GM12801 (cell line): ENCODE measurements around the gene BORCS5.

Experiments used
- TF ChIP-seq, protein P1 (sequence below): IDR thresholded peaks from one replicate; pipeline ENCODE4 v1.5.1; 2011; ENCODE audit warnings: control low read depth; ENCODE audit not compliant: insufficient read length; ENCODE audit errors: extremely low read depth

BORCS5 gene

DNA sequence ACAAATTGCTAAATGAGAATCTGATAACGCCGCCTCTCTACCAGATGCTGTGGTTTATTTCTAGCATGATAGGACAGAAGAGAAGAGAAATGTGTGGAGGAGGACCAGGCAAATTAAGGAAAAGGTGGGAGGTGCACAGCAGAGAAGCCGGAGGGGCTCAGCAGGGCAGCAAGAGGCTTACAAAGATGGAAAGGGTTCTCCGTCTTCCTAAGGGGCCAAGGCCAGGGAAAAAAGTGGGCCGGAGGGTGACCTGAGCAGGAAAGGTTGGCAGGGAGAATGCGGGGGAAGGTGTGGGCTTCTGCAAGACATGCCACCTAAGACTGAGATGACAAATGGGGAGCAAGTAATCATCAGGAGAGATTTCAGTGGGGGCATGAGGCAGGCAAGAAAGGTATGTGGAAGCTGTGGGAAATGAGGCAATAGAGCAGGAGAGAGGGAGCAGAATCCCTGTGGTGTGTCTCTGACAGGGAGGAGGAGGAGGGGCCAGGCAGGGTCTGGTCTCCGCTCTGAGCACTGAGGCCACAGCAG lies 25.6 kb upstream of the BORCS5 start:
- TF ChIP-seq, protein P1, sequence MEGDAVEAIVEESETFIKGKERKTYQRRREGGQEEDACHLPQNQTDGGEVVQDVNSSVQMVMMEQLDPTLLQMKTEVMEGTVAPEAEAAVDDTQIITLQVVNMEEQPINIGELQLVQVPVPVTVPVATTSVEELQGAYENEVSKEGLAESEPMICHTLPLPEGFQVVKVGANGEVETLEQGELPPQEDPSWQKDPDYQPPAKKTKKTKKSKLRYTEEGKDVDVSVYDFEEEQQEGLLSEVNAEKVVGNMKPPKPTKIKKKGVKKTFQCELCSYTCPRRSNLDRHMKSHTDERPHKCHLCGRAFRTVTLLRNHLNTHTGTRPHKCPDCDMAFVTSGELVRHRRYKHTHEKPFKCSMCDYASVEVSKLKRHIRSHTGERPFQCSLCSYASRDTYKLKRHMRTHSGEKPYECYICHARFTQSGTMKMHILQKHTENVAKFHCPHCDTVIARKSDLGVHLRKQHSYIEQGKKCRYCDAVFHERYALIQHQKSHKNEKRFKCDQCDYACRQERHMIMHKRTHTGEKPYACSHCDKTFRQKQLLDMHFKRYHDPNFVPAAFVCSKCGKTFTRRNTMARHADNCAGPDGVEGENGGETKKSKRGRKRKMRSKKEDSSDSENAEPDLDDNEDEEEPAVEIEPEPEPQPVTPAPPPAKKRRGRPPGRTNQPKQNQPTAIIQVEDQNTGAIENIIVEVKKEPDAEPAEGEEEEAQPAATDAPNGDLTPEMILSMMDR, result no peak

DNA sequence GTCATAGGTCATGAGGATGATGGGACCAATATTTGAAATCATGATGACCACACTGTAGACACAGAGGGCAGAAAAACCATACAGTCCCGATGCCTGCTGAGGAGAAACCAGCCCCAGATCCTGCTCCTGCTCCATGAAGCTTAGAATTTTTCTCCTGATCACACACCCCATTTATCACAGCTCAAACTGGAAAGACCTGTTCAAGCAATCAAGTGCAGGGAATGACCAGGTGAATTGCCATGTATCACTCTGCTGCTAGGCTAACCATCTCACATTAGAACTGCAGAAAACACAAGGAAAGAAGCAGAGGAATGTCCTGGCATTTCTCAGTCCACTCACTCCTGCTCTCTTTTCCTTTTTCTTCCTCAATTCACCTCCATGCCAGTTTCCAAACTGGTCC lies 25.0 kb upstream of the BORCS5 start:
- TF ChIP-seq, protein P1, result no peak

DNA sequence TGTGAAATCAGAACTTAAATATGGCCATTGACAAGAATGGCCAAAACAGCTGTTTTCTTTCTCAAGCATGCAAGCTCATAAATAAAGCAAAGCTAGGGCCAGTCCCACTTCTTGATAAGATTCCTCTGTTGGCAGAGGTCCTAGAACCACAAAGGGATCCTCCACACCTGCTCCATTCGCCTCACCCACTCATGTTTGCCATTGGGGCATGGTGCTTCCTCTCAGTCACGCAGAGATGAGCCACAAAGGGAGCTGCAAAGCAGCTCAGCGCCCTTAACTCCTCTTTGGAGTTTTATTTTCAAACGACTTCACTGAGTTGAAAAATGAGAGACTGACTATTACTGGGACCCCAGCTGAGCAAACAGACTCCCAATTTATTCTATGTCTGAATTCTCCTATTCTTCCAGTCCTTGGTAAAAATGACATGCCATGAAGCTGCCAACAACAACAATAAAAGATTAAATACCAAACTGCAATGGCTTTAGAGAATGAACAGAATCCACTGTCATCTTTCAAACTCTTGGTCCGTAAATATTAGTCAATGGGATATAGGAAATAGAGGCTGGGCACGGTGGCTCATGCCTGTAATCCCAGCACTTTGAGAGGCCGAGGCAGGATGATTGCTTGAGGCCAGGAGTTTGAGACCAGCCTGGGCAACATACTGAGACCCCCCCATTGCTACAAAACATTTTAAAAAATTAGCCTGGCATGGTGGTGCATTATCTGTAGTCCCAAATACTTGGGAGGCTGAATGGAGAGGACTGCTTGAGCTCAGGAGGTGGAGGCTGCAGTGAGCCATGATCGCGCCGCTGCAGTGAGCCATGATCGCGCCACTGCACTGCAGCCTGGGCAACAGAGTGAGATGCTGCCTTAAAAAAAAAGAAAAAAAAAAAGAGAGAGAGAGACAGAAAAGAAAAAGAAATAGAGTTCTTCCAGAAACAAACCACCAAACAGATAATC lies 23.2 kb upstream of the BORCS5 start:
- TF ChIP-seq, protein P1, result no peak

DNA sequence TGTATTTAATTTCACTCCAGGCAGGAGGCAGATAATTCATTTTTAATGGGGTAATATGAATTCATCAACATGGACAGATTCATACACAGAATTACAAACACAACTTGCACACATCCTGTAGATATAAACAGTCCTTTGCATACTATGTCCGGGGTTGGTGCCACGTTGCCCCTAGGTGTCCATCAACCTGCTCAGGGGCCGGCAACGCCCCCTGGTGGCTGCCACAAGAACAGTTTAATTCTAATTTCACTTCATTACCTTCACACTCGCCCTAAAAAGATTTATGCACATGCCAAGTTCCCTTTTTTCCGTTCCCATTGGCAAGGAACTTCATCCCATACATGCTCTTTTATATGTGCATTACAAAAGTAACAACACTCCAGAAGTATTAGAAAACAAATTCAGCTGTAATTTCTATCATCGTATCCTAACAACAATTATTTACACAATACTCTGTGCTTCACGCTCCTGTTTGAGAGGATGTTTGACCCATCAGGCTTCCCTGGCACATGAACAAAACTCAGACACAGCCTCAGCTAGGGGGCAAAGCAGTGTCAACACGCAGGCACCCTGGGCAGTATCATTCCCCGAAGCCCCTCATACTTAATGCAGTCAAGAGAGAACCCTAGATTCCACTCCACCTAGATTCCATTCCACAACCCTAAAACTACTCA lies 22.4 kb upstream of the BORCS5 start:
- TF ChIP-seq, protein P1, result no peak

DNA sequence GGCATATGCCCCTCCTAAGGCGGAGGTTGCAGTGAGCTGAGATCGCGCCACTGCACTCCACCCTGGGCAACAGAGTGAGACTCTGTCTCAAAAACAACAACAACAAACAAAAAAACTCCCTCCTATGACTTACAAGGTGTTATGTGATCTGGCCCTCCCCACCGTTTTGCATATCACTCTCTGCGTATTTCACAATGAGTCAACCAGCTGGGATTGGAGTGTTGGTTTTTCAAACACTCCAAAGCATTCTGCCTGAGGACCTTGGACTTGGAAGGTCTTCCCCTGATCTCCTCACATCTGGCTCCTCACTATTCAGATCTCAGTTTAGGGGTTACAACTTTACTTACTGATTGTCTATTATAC lies 20.8 kb upstream of the BORCS5 start:
- TF ChIP-seq, protein P1, result no peak

DNA sequence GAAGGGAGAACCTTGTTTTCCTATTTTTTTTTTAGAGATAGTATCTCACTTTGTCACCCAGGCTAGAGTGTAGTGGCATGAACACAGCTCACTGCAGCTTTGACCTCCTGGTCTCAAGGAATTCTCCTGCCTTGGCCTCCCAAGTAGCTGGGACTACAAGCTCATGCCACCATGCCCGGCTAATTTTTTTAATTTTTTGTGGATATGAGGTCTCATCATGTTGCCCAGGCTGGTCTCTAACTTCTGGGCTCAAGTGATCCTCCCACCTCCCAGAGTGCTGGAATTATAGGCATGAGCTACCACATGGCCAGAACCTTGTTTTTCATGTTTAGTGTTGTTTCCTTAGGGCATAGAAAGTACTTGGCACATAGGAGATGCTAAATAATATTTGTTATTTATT lies 20.4 kb upstream of the BORCS5 start:
- TF ChIP-seq, protein P1, result no peak

DNA sequence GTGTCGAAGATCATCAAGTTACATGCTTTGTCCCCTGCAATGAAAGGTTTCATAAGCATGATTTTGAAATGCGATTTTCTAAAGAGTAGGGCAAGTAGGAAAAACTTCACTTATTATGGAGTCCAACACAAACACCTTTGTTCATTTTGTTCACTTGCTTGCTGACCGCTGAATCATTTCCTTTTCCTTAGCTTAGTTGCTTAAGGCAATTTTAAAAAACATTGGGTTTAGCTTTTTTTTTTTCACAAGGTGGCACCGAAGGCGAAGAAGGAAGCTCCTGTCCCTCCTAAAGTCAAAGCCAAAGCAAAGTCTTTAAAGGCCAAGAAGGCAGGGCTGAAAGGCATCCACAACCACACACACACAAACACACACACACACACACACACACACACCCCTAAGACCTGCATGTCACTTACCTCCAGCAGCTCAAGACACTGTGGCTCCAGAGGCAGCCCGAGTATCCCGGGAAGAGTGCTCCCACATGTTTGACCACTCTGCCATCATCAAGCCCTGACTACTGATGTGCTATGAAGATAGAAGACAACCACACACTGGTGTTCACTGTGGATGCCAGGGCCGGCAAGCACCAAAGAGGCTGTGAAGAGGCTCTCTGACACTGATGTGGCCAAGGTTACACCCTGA lies 18.2 kb upstream of the BORCS5 start:
- TF ChIP-seq, protein P1, result no peak
